LNCaP clone FGC (cell line): ENCODE results near the gene WHRN.

Source experiments
- DNase-seq: peaks from one replicate; pipeline ENCODE4 v3.0.0-alpha.2; 2011; ENCODE audit warnings: low read depth
- H3K4me3 ChIP-seq: 2 replicates; pipeline ENCODE4 v1.5.1; 2011; ENCODE audit warnings: mild to moderate bottlenecking, low read depth, low read length, control low read depth
- CTCF ChIP-seq: IDR thresholded peaks from 2 replicates; pipeline ENCODE4 v1.5.1; 2012; ENCODE audit warnings: mild to moderate bottlenecking; ENCODE audit not compliant: control insufficient read depth, insufficient read depth; ENCODE audit errors: extremely low read depth

The WHRN gene

GRCh38 chr9:114410910-114411309, 94.4 kb downstream of the WHRN start:
- H3K4me3 ChIP-seq = no peak overlapping the region
- no peak for TF ChIP-seq CTCF
- no peak for DNase-seq

DNA sequence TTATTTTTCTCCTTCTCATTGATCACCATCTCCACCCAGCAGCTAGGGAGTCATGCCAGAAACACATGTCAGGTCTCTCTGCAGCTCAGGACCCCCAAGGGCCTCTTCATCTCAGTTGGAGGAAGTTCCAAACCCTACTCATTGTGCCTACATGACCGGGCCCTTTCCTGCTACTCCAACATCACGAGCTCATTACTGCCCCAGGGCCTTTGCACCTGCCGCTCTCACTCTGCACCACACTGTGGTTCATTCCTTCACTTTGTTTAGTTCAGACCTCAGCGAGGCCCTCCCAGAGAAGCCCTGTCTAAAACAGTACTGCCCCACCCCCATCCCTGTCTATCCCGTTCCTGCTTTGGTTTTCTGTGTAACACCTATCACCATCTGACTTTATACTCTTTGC, 95.4 kb downstream of the WHRN start:
- DNase-seq = no peak
- no peak overlapping the region for H3K4me3 ChIP-seq
- TF ChIP-seq CTCF = no peak

GRCh38 chr9:114409103-114409780, 96.0 kb downstream of the WHRN start:
- no peak overlapping the region for H3K4me3 ChIP-seq
- no peak for DNase-seq
- no peak for TF ChIP-seq CTCF

DNA sequence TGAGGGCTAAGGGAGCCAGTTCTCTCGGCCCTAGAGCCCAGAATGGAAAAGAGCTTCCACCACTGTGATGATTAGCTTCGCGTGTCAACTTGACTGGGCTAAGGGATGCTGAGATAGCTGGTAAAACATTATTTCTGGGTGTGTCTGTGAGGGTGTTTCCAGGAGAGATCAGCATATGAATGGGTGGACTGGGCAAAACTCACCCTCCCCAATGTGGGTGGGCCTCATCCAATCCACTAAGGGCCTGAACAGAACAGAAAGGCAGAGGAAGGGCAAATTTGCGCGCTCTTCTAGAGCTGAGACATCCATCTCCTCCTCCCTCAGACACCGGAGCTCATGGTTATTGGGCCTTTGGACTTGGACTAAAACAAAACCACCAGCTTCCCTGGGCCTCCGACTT, 96.6 kb downstream of the WHRN start:
- no peak for TF ChIP-seq CTCF
- no peak overlapping the region for H3K4me3 ChIP-seq
- DNase-seq = no peak

- TF ChIP-seq CTCF = no peak
- no peak for DNase-seq
- no peak overlapping the region for H3K4me3 ChIP-seq
These were observed 97.4 kb downstream of the WHRN start for GRCh38 chr9:114407889-114408288.

DNA sequence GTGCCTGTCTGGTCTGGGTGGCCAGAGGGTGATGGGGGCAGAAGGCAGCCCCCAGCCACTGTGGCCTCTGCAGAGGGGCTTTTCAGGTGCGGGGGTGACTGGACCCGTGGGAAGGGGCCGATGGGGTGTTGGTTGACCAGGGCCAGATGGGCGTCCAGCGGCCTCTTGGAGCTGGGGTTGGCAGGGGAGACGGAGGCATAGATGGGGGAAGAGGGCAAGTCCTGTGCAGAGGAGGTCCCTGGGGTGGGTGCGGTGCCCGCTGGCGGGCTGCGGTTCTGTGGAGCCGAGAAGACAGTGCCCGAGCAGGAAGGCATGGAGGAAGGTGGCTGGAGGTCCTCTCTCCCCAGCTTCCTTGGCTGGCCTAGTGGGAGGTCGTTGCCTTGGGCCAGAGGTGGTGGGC, 98.8 kb downstream of the WHRN start:
- H3K4me3 ChIP-seq = no peak overlapping the region
- no peak for DNase-seq
- TF ChIP-seq CTCF = no peak

DNA sequence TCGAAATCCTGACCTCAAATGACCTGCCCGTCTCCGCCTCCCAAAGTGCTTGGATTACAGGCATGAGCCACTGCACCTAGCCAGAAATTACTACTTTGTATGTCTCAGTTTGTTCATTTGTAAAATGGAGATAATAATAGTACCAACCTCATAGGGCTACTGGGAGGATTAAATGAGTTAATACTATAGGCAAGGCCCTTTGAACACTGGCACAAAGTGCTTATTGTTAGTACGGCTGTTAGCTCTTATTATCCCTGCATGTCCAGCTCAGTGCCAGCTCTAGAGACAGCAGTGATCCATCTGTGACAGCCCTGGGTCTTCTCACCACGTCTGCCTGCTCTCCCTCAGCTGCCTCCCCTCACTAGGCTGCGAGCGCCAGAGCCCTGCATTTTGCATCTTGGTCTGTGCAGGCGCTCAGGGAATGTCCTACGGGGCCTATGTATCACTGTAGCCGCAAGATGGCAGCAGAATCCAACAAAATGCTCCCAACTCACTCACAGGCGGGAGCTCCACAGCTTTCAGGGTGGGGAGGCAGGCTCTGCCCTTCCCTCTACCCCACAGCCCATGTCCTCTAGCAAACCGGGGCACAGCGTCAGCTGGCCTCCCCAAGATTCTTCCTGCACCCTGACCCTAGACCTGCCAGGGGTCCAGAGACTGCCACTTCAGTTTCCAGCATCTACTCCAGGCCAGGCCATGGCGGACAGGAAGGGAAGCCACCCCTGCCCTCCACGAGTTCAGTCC, 99.8 kb downstream of the WHRN start:
- DNase-seq = no peak
- no peak overlapping the region for H3K4me3 ChIP-seq
- TF ChIP-seq CTCF = peak; percentile 85
